ENCODE measurements around the gene MYMX. TPM values are rescaled to one million over a fixed set of nuclear protein-coding genes. Genes with fewer than 3 reads are reported as not detected.

The MYMX gene
- polyA plus RNA-seq, 3 donors = not detected

DNA sequence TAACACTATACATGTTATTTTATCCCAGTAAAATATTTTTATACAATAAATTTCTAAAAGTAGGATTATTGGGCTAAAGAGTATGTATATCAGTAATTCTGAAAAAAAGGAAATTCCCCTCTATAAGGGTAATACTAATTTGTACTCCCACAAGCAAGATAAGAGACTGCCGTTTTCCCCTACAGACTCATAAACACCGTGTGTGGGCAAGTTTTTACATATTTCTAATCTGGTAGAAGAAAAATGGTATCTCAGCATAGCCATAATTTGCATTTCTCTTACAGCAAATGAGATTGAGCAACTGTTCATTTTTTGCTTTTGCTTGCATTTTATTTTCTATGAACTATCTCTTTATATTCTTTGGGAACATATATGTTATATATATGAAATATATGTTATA lies 26.0 kb upstream of the MYMX start:
- H3K36me3 ChIP-seq (replicated peaks in 1 of 2; ENCODE audit: control insufficient read depth in 1 of 2, insufficient read depth in 2 of 2, low read length in 2 of 2) = no peaks in the 10 kb centered on the region
- H2AFZ ChIP-seq (ENCODE audit: insufficient read depth, low read depth, low read length, poor library complexity, severe bottlenecking) = no peak overlapping the region
- no peaks in the 10 kb centered on the region for H3K27me3 ChIP-seq (ENCODE audit: control insufficient read depth in 2 of 2, insufficient read depth in 2 of 2, low read length in 2 of 2)
- Mint-ChIP-seq H3K4me3 (no peak overlapping the region), H3K27ac (no peak overlapping the region), H3K9me3 (peaks cover 0 to 2% (median 0%) of the 10 kb centered on the region in 7 donors), H3K27me3 (ENCODE audit: low read depth in 3 of 3) (peaks cover 0 to 5% (median 2%) of the 10 kb centered on the region in 3 donors), H3K36me3 (no peaks in the 10 kb centered on the region), H3K4me1 (peaks cover 14% of the 10 kb centered on the region)
- DNase-seq = no peak
- H3K9ac ChIP-seq (ENCODE audit: insufficient read depth, low read length, poor library complexity, severe bottlenecking) = no peak overlapping the region
- no peaks in the 10 kb centered on the region for H4K20me1 ChIP-seq (ENCODE audit: insufficient read depth, low read length)
- TF ChIP-seq, protein P1, sequence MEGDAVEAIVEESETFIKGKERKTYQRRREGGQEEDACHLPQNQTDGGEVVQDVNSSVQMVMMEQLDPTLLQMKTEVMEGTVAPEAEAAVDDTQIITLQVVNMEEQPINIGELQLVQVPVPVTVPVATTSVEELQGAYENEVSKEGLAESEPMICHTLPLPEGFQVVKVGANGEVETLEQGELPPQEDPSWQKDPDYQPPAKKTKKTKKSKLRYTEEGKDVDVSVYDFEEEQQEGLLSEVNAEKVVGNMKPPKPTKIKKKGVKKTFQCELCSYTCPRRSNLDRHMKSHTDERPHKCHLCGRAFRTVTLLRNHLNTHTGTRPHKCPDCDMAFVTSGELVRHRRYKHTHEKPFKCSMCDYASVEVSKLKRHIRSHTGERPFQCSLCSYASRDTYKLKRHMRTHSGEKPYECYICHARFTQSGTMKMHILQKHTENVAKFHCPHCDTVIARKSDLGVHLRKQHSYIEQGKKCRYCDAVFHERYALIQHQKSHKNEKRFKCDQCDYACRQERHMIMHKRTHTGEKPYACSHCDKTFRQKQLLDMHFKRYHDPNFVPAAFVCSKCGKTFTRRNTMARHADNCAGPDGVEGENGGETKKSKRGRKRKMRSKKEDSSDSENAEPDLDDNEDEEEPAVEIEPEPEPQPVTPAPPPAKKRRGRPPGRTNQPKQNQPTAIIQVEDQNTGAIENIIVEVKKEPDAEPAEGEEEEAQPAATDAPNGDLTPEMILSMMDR (IDR thresholded peaks at IDR 0.05) = no peak
- H3K79me2 ChIP-seq (ENCODE audit: insufficient read depth, low read length) = no peaks in the 10 kb centered on the region
- H3K4me2 ChIP-seq (replicated peaks; ENCODE audit: extremely low read depth, low read length, poor library complexity, severe bottlenecking) = no peak overlapping the region
- peaks cover 9% of the 10 kb centered on the region in 2 donors for H3K4me1 ChIP-seq (ENCODE audit: control insufficient read depth in 1 of 2, insufficient read depth in 2 of 2, low read length in 2 of 2)
- no peaks in the 10 kb centered on the region for H3K9me3 ChIP-seq (replicated peaks in 1 of 2; ENCODE audit: control insufficient read depth in 1 of 2, insufficient read depth in 1 of 2, low read length in 2 of 2)
- no peak overlapping the region for H3K4me3 ChIP-seq (replicated peaks in 1 of 3; ENCODE audit: low read depth in 2 of 3, low read length in 3 of 3)
- H3K27ac ChIP-seq (ENCODE audit: low read depth in 1 of 2, low read length in 2 of 2) = no peak overlapping the region
- intact Hi-C loops (cut with micrococcal nuclease) = no loop called here
- WGBS (ENCODE audit: insufficient coverage) = no CpG with 5 or more reads among the region's 2 CpGs

DNA sequence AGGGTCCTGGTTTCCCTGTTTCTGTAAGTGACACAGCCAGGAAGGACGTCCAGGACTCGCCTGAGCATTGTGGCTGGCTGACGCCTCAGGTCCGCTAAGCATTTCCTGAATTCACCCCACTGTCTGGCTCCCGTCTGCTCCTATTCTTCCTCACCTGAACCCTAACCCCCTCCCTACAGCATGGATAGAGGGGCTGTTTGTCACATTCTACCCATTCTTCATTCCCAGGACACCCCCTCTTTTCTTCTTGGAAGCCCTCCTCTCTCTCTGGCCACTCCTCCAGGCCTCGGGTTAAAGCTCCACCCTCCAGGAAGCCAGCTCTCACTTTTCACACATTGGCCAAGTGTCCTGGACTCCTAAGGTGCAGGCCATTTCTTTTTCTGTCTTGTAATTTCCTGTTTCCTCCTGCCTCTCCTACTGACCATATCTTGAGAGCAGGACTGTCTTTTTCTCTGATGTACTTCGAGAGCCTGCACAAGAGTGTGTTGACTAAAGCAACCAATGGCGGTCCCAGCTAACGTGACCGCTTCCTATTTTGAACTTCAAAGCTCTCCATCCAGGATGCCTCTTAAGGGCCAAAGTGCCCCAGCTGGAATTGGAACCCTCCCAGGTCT lies 24.2 kb upstream of the MYMX start:
- H4K20me1 ChIP-seq (ENCODE audit: insufficient read depth, low read length) = no peaks in the 10 kb centered on the region
- 30% methylated on average over 8 of the region's 10 CpGs for WGBS (ENCODE audit: insufficient coverage)
- H3K27me3 ChIP-seq (ENCODE audit: control insufficient read depth in 2 of 2, insufficient read depth in 2 of 2, low read length in 2 of 2) = no peaks in the 10 kb centered on the region
- H3K4me3 ChIP-seq (replicated peaks in 1 of 3; ENCODE audit: low read depth in 2 of 3, low read length in 3 of 3) = peak overlapping the region; percentile 34 to 66 (median 52)
- peaks cover 9% of the 10 kb centered on the region in 2 donors for H3K4me1 ChIP-seq (ENCODE audit: control insufficient read depth in 1 of 2, insufficient read depth in 2 of 2, low read length in 2 of 2)
- H3K27ac ChIP-seq (ENCODE audit: low read depth in 1 of 2, low read length in 2 of 2) = peak overlapping the region in 1 of 2 donors; percentile 14
- Mint-ChIP-seq H3K9me3 (peaks cover 0 to 2% (median 0%) of the 10 kb centered on the region in 7 donors), H3K36me3 (no peaks in the 10 kb centered on the region), H3K4me1 (peaks cover 11% of the 10 kb centered on the region), H3K27ac (peak overlapping the region in 4 of 7 donors; percentile 37 to 86 (median 56)), H3K4me3 (peak overlapping the region; percentile 82 to 96), H3K27me3 (ENCODE audit: low read depth in 3 of 3) (peaks cover 0 to 2% (median 0%) of the 10 kb centered on the region in 3 donors)
- H3K9ac ChIP-seq (ENCODE audit: insufficient read depth, low read length, poor library complexity, severe bottlenecking) = peak overlapping the region; percentile 39
- intact Hi-C loops (cut with micrococcal nuclease) = no loop called here
- peak overlapping the region; percentile 85 for H2AFZ ChIP-seq (ENCODE audit: insufficient read depth, low read depth, low read length, poor library complexity, severe bottlenecking)
- H3K36me3 ChIP-seq (replicated peaks in 1 of 2; ENCODE audit: control insufficient read depth in 1 of 2, insufficient read depth in 2 of 2, low read length in 2 of 2) = no peaks in the 10 kb centered on the region
- H3K9me3 ChIP-seq (replicated peaks in 1 of 2; ENCODE audit: control insufficient read depth in 1 of 2, insufficient read depth in 1 of 2, low read length in 2 of 2) = no peaks in the 10 kb centered on the region
- TF ChIP-seq, protein P1 (IDR thresholded peaks at IDR 0.05) = no peak
- no peaks in the 10 kb centered on the region for H3K79me2 ChIP-seq (ENCODE audit: insufficient read depth, low read length)
- peak overlapping the region; percentile 59 for H3K4me2 ChIP-seq (replicated peaks; ENCODE audit: extremely low read depth, low read length, poor library complexity, severe bottlenecking)
- DNase-seq = peak in 1 of 3 donors; percentile 9
